CD4-positive, alpha-beta T cell (primary cell): Measurements from ENCODE around the gene MALSU1. TPM values are rescaled to one million over a fixed set of nuclear protein-coding genes. Genes with fewer than 3 reads are reported as not detected.

Source experiments
- ATAC-seq: fragments of 200-7000 bp; cut with Tn5 transposase; one replicate; pipeline ENCODE4 v1.10.0; 2022; ENCODE audit warnings: mild to moderate bottlenecking; ENCODE audit not compliant: poor library complexity
- CTCF ChIA-PET: fragments of 350-600 bp; sonication (Branson Sonifier 250); formaldehyde crosslinking; loops from one replicate; lab custom pipeline; 2021; ENCODE audit warnings: antibody characterized with exemption, inconsistent platforms; lab: Charles Lee
- POLR2A ChIA-PET: fragments of 350-600 bp; sonication (Branson Sonifier 250); formaldehyde crosslinking; loops from one replicate; lab custom pipeline; 2021; ENCODE audit warnings: antibody characterized with exemption, inconsistent platforms; lab: Charles Lee
- DNase-seq, 14 experiments: peaks; one replicate each; pipeline ENCODE4 v3.0.0-alpha.2; 2013 to 2020; ENCODE audit warnings: mixed read lengths in 2 of 14
- H3K27ac ChIP-seq, 2 donors: one replicate each; pipeline versions ENCODE4 v1.5.1 to v1.7.0; 2013; ENCODE audit warnings: low read length in 2 of 2, low read depth in 1 of 2, mild to moderate bottlenecking in 1 of 2
- H3K27me3 ChIP-seq, 2 experiments: 1 replicate in 1 of 2; 2 replicates in 1 of 2; pipeline versions ENCODE4 v1.6.1 to v1.7.0; 2013; ENCODE audit warnings: low read length in 2 of 2, control low read depth in 1 of 2, mild to moderate bottlenecking in 1 of 2, moderate library complexity in 1 of 2; ENCODE audit not compliant: insufficient read depth in 2 of 2, control insufficient read depth in 1 of 2
- H3K36me3 ChIP-seq: one replicate; pipeline ENCODE4 v1.6.1; 2013; ENCODE audit warnings: low read length, control low read depth; ENCODE audit not compliant: insufficient read depth
- H3K4me1 ChIP-seq: one replicate; pipeline ENCODE4 v1.6.1; 2013; ENCODE audit warnings: low read length, control low read depth; ENCODE audit not compliant: insufficient read depth
- H3K4me3 ChIP-seq: one replicate; pipeline ENCODE4 v1.5.1; 2013; ENCODE audit warnings: mild to moderate bottlenecking, low read length, moderate library complexity
- H3K9me3 ChIP-seq, 2 experiments: 1 replicate in 1 of 2; 2 replicates in 1 of 2; pipeline versions ENCODE4 v1.6.1 to v1.7.0; 2013; ENCODE audit warnings: low read length in 2 of 2, mild to moderate bottlenecking in 2 of 2, control low read depth in 1 of 2, moderate library complexity in 1 of 2; ENCODE audit not compliant: control insufficient read depth in 1 of 2, insufficient read depth in 1 of 2
- H3K27ac Mint-ChIP-seq: one replicate; pipeline ENCODE4 v1.8.0; 2020; ENCODE audit warnings: mixed read lengths
- H3K27me3 Mint-ChIP-seq: one replicate; pipeline ENCODE4 v1.8.0; 2021; ENCODE audit warnings: mixed read lengths
- H3K36me3 Mint-ChIP-seq: one replicate; pipeline ENCODE4 v1.8.0; 2021; ENCODE audit warnings: low read depth, mixed read lengths
- H3K4me1 Mint-ChIP-seq: one replicate; pipeline ENCODE4 v1.8.0; 2021; ENCODE audit warnings: low read depth, mixed read lengths
- H3K4me3 Mint-ChIP-seq: one replicate; pipeline ENCODE4 v1.8.0; 2020; ENCODE audit warnings: mild to moderate bottlenecking, mixed read lengths
- H3K9me3 Mint-ChIP-seq: one replicate; pipeline ENCODE4 v1.8.0; 2020; ENCODE audit warnings: mixed read lengths
- CTCF ChIP-seq: fragments of 200-600 bp; IDR thresholded peaks from one replicate; pipeline ENCODE4 v1.8.0; 2022; ENCODE audit warnings: antibody characterized with exemption, mild to moderate bottlenecking
- intact Hi-C, 2 experiments: fragments of 100-400 bp; cut with DNase I in 1 of 2; cut with micrococcal nuclease in 1 of 2; formaldehyde crosslinking; loops; one replicate each; pipeline versions ENCODE4 v1.15.1 to v1.9.0; 2023 to 2025; cut with DNase I, micrococcal nuclease
- total RNA-seq, 174 experiments: library from RNA in 2 of 174; stranded (reverse) in 2 of 174; gene quantifications; one replicate each; pipeline ENCODE4 v1.2.3 and lab custom pipeline; 2021 to 2026

The MALSU1 gene
- total RNA-seq, 2 experiments from 2014 or later, result 50.5 to 50.9 TPM

GRCh38 chr7:23295401-23295697, 3.8 kb upstream of the MALSU1 start:
- Histone ChIP-seq H3K4me1 (peaks cover 16% of the 10 kb centered on the region), H3K27ac (no peak overlapping the region), H3K9me3 (no peaks in the 10 kb centered on the region), H3K4me3 (no peak overlapping the region), H3K27me3 (no peaks in the 10 kb centered on the region), H3K36me3 (no peaks in the 10 kb centered on the region)
- H3K4me3 Mint-ChIP-seq, result no peak overlapping the region
- peaks cover 30% of the 10 kb centered on the region for H3K4me1 Mint-ChIP-seq
- peaks cover 14% of the 10 kb centered on the region for H3K36me3 Mint-ChIP-seq
- ATAC-seq (no peak), DNase-seq (no peak)
- POLR2A ChIA-PET, result interaction anchor here (1.5 kb wide), 1 partner anchor 22 kb away, joined by 3 read pairs; no protein-coding TSS in a partner anchor
- CTCF ChIA-PET, result no interaction called here
- intact Hi-C loops, result loop anchor here (5.0 to 10.0 kb wide), 8 partner anchors 177 to 1832 kb away; partner anchors contain the start of genes TRA2A (in 2 of the 2), CCDC126 (in 1 of the 2), CYCS (in 1 of the 2) and FAM221A (in 1 of the 2)
- H3K9me3 Mint-ChIP-seq, result no peaks in the 10 kb centered on the region
- H3K27me3 Mint-ChIP-seq, result no peaks in the 10 kb centered on the region
- no peak for TF ChIP-seq CTCF
- H3K27ac Mint-ChIP-seq, result no peak overlapping the region

GRCh38 chr7:23298141-23298881, 828 bp upstream of the MALSU1 start:
- Histone ChIP-seq H3K27me3 (no peaks in the 10 kb centered on the region), H3K36me3 (peaks cover 14% of the 10 kb centered on the region), H3K9me3 (no peaks in the 10 kb centered on the region), H3K27ac (peak overlapping the region; percentile 74 to 78), H3K4me1 (peaks cover 31% of the 10 kb centered on the region), H3K4me3 (peak overlapping the region; percentile 93)
- H3K4me1 Mint-ChIP-seq, result peaks cover 51% of the 10 kb centered on the region
- no peaks in the 10 kb centered on the region for H3K9me3 Mint-ChIP-seq
- H3K36me3 Mint-ChIP-seq, result peaks cover 38% of the 10 kb centered on the region
- no peak for ATAC-seq
- no peaks in the 10 kb centered on the region for H3K27me3 Mint-ChIP-seq
- DNase-seq, result peak in 2 of 14 experiments; percentile 8 to 38
- TF ChIP-seq CTCF, result no peak
- H3K27ac Mint-ChIP-seq, result peak overlapping the region; percentile 95
- CTCF ChIA-PET, result interaction anchor here (0.9 to 2.6 kb wide), 4 partner anchors 21 to 26 kb away, joined by 3 to 12 read pairs (median 4); no protein-coding TSS in a partner anchor
- peak overlapping the region; percentile 90 for H3K4me3 Mint-ChIP-seq
- intact Hi-C loops, result loop anchor here (5.0 to 10.0 kb wide), 8 partner anchors 174 to 1829 kb away; partner anchors contain the start of genes TRA2A (in 2 of the 2), CCDC126 (in 1 of the 2), CYCS (in 1 of the 2) and FAM221A (in 1 of the 2)
- POLR2A ChIA-PET, result interaction anchor here (0.6 to 2.3 kb wide), 13 partner anchors 21 to 299 kb away, joined by 3 to 13 read pairs (median 4); partner anchors contain the start of genes CCDC126 and NUP42

- Histone ChIP-seq H3K27me3 (no peaks in the 10 kb centered on the region), H3K4me1 (peaks cover 35% of the 10 kb centered on the region), H3K27ac (peak overlapping the region; percentile 60 to 74), H3K9me3 (no peaks in the 10 kb centered on the region), H3K36me3 (peaks cover 18% of the 10 kb centered on the region), H3K4me3 (peak overlapping the region; percentile 93)
- no peaks in the 10 kb centered on the region for H3K27me3 Mint-ChIP-seq
- DNase-seq (no peak), ATAC-seq (no peak)
- H3K4me1 Mint-ChIP-seq, result peaks cover 62% of the 10 kb centered on the region
- intact Hi-C loops, result loop anchor here (5.0 to 10.0 kb wide), 9 partner anchors 172 to 1875 kb away; partner anchors contain the start of genes TRA2A (in 2 of the 2), CCDC126 (in 1 of the 2), CYCS (in 1 of the 2) and FAM221A (in 1 of the 2)
- H3K9me3 Mint-ChIP-seq, result no peaks in the 10 kb centered on the region
- POLR2A ChIA-PET, result interaction anchor here (0.9 to 1.7 kb wide), 7 partner anchors 13 to 297 kb away, joined by 3 to 4 read pairs (median 4); partner anchors contain the start of gene CCDC126
- peaks cover 49% of the 10 kb centered on the region for H3K36me3 Mint-ChIP-seq
- TF ChIP-seq CTCF, result no peak
- H3K27ac Mint-ChIP-seq, result peak overlapping the region; percentile 95
- H3K4me3 Mint-ChIP-seq, result peak overlapping the region; percentile 90
- CTCF ChIA-PET, result interaction anchor here (0.6 to 2.6 kb wide), 3 partner anchors 10 to 443 kb away, joined by 3 to 12 read pairs (median 4); no protein-coding TSS in a partner anchor
Measured at GRCh38 chr7:23299770-23300300, 696 bp downstream of the MALSU1 start.
